ENCODE results near the gene FAM107B.

DNA sequence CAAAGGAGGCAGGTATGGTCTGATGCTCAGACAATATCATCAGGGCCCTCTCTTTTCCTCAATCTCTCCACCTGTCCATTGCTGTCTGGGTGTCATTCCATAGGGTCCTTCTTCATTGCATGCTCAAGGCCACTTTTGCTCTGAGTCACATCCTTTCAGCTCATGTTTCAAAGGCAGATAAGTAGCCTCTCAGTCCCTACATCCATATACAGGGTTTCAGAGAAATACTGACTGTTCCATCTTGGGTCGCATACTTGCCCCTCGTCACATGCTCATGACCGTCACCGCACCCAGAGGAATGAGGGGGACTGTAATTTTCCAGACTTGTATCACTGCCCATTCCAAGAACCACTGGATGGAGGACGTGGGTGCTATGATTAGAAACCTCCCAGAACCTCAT, 93.4 kb downstream of the FAM107B start:
- TF ChIP-seq, protein P1, sequence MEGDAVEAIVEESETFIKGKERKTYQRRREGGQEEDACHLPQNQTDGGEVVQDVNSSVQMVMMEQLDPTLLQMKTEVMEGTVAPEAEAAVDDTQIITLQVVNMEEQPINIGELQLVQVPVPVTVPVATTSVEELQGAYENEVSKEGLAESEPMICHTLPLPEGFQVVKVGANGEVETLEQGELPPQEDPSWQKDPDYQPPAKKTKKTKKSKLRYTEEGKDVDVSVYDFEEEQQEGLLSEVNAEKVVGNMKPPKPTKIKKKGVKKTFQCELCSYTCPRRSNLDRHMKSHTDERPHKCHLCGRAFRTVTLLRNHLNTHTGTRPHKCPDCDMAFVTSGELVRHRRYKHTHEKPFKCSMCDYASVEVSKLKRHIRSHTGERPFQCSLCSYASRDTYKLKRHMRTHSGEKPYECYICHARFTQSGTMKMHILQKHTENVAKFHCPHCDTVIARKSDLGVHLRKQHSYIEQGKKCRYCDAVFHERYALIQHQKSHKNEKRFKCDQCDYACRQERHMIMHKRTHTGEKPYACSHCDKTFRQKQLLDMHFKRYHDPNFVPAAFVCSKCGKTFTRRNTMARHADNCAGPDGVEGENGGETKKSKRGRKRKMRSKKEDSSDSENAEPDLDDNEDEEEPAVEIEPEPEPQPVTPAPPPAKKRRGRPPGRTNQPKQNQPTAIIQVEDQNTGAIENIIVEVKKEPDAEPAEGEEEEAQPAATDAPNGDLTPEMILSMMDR (IDR thresholded peaks at IDR 0.05; ENCODE audit: low read depth, low read length, missing input control): no peak
- TF ChIP-seq RAD21 (IDR thresholded peaks at IDR 0.05): no peak
- TF ChIP-seq TAF1 (conservative IDR thresholded peaks at IDR 0.05): no peak
- TF ChIP-seq JUND (IDR thresholded peaks at IDR 0.05): no peak
- no peak for TF ChIP-seq SP1 (IDR thresholded peaks at IDR 0.05)
- TF ChIP-seq EGR1 (IDR thresholded peaks at IDR 0.05; ENCODE audit: low read depth in 2 of 2): no peak
- TF ChIP-seq, protein P2, sequence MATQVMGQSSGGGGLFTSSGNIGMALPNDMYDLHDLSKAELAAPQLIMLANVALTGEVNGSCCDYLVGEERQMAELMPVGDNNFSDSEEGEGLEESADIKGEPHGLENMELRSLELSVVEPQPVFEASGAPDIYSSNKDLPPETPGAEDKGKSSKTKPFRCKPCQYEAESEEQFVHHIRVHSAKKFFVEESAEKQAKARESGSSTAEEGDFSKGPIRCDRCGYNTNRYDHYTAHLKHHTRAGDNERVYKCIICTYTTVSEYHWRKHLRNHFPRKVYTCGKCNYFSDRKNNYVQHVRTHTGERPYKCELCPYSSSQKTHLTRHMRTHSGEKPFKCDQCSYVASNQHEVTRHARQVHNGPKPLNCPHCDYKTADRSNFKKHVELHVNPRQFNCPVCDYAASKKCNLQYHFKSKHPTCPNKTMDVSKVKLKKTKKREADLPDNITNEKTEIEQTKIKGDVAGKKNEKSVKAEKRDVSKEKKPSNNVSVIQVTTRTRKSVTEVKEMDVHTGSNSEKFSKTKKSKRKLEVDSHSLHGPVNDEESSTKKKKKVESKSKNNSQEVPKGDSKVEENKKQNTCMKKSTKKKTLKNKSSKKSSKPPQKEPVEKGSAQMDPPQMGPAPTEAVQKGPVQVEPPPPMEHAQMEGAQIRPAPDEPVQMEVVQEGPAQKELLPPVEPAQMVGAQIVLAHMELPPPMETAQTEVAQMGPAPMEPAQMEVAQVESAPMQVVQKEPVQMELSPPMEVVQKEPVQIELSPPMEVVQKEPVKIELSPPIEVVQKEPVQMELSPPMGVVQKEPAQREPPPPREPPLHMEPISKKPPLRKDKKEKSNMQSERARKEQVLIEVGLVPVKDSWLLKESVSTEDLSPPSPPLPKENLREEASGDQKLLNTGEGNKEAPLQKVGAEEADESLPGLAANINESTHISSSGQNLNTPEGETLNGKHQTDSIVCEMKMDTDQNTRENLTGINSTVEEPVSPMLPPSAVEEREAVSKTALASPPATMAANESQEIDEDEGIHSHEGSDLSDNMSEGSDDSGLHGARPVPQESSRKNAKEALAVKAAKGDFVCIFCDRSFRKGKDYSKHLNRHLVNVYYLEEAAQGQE (IDR thresholded peaks at IDR 0.05): no peak
- TF ChIP-seq, protein P3, sequence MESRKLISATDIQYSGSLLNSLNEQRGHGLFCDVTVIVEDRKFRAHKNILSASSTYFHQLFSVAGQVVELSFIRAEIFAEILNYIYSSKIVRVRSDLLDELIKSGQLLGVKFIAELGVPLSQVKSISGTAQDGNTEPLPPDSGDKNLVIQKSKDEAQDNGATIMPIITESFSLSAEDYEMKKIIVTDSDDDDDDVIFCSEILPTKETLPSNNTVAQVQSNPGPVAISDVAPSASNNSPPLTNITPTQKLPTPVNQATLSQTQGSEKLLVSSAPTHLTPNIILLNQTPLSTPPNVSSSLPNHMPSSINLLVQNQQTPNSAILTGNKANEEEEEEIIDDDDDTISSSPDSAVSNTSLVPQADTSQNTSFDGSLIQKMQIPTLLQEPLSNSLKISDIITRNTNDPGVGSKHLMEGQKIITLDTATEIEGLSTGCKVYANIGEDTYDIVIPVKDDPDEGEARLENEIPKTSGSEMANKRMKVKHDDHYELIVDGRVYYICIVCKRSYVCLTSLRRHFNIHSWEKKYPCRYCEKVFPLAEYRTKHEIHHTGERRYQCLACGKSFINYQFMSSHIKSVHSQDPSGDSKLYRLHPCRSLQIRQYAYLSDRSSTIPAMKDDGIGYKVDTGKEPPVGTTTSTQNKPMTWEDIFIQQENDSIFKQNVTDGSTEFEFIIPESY (IDR thresholded peaks at IDR 0.05): no peak
